B cell (primary cell): ENCODE data around the gene POLDIP3. TPM values are rescaled to one million over a fixed set of nuclear protein-coding genes. Genes with fewer than 3 reads are reported as not detected.

Experiments used
- ATAC-seq: fragments of 200-7000 bp; cut with Tn5 transposase; one replicate; pipeline ENCODE4 v1.10.0; 2021; ENCODE audit warnings: low read depth, mild to moderate bottlenecking, moderate number of reproducible peaks, moderate library complexity
- CTCF ChIA-PET: fragments of 350-600 bp; sonication (Branson Sonifier 250); formaldehyde crosslinking; loops from one replicate; lab custom pipeline; 2021; ENCODE audit warnings: antibody characterized with exemption, inconsistent platforms; lab: Charles Lee
- POLR2A ChIA-PET: fragments of 350-600 bp; sonication (Branson Sonifier 250); formaldehyde crosslinking; loops from one replicate; lab custom pipeline; 2021; ENCODE audit warnings: antibody characterized with exemption; lab: Charles Lee
- DNase-seq: peaks from one replicate; pipeline ENCODE4 v3.0.0; 2013
- H2AFZ ChIP-seq: 2 replicates; pipeline ENCODE4 v1.6.1; 2012; ENCODE audit warnings: mild to moderate bottlenecking, low read depth, low read length; ENCODE audit not compliant: insufficient read depth, poor library complexity, severe bottlenecking
- H3K27ac ChIP-seq, 2 donors: 1 replicate in 1 of 2; 2 replicates in 1 of 2; pipeline ENCODE4 v1.5.1; 2012 to 2013; ENCODE audit warnings: low read length in 2 of 2, mild to moderate bottlenecking in 2 of 2, moderate library complexity in 1 of 2
- H3K27me3 ChIP-seq, 4 experiments: fragments of 200-600 bp in 1 of 4; sonication (generic) in 1 of 4; replicated peaks in 1 of 4; 1 replicate in 2 of 4; 2 replicates in 2 of 4; pipeline versions ENCODE4 v1.6.1 to v1.7.0; 2013 to 2016; ENCODE audit warnings: low read length in 3 of 4, mild to moderate bottlenecking in 2 of 4, mixed read lengths in 1 of 4, moderate library complexity in 1 of 4; ENCODE audit not compliant: insufficient read depth in 4 of 4, control insufficient read depth in 3 of 4; ENCODE audit errors: control extremely low read depth in 1 of 4
- H3K36me3 ChIP-seq, 2 experiments: replicated peaks in 1 of 2; 1 replicate in 1 of 2; 2 replicates in 1 of 2; pipeline versions ENCODE4 v1.6.1 to v1.7.1; 2013; ENCODE audit warnings: low read length in 1 of 2; ENCODE audit not compliant: insufficient read depth in 2 of 2, control insufficient read depth in 1 of 2; ENCODE audit errors: control extremely low read depth in 1 of 2, extremely low read depth in 1 of 2
- H3K4me1 ChIP-seq, 2 donors: fragments of 200-600 bp in 1 of 2; sonication (generic) in 1 of 2; 1 replicate in 1 of 2; 2 replicates in 1 of 2; pipeline versions ENCODE4 v1.5.1 to v1.6.1; 2013 to 2017; ENCODE audit warnings: low read length in 2 of 2; ENCODE audit not compliant: control insufficient read depth in 2 of 2, insufficient read depth in 2 of 2
- H3K4me2 ChIP-seq: replicated peaks from 2 replicates; pipeline ENCODE3; 2012; ENCODE audit warnings: mild to moderate bottlenecking, low read depth, low read length; ENCODE audit not compliant: poor library complexity, severe bottlenecking
- H3K4me3 ChIP-seq, 5 experiments: fragments of 200-600 bp in 1 of 5; sonication (generic) in 1 of 5; 1 replicate in 3 of 5; 2 replicates in 2 of 5; pipeline versions ENCODE4 v1.5.1 to v1.7.0; 2011 to 2016; ENCODE audit warnings: low read length in 4 of 5, mild to moderate bottlenecking in 4 of 5, low read depth in 2 of 5, control low read depth in 1 of 5, moderate library complexity in 1 of 5; ENCODE audit not compliant: insufficient read depth in 1 of 5; ENCODE audit errors: control extremely low read depth in 1 of 5, extremely low read depth in 1 of 5
- H3K79me2 ChIP-seq: fragments of 200-600 bp; sonication (generic); one replicate; pipeline ENCODE4 v1.6.0; 2016; ENCODE audit warnings: low read length; ENCODE audit not compliant: control insufficient read depth, insufficient read depth
- H3K9ac ChIP-seq: fragments of 200-600 bp; sonication (generic); 2 replicates; pipeline ENCODE4 v1.6.1; 2017; ENCODE audit warnings: mild to moderate bottlenecking, low read length, moderate library complexity
- H3K9me3 ChIP-seq, 3 donors: one replicate each; pipeline versions ENCODE4 v1.6.1 to v1.7.1; 2013; ENCODE audit warnings: low read length in 2 of 3; ENCODE audit not compliant: control insufficient read depth in 2 of 3, insufficient read depth in 1 of 3; ENCODE audit errors: control extremely low read depth in 1 of 3
- H4K20me1 ChIP-seq: 2 replicates; pipeline ENCODE4 v1.6.0; 2012; ENCODE audit warnings: mild to moderate bottlenecking, low read length; ENCODE audit not compliant: insufficient read depth, control insufficient read depth, poor library complexity, severe bottlenecking
- H3K27ac Mint-ChIP-seq: one replicate; pipeline ENCODE4 v1.8.0; 2021; ENCODE audit warnings: mixed read lengths
- H3K27me3 Mint-ChIP-seq: one replicate; pipeline ENCODE4 v1.8.0; 2021; ENCODE audit warnings: mixed read lengths
- H3K4me1 Mint-ChIP-seq: one replicate; pipeline ENCODE4 v1.8.0; 2021; ENCODE audit warnings: mixed read lengths
- H3K4me3 Mint-ChIP-seq: one replicate; pipeline ENCODE4 v1.8.0; 2021; ENCODE audit warnings: mixed read lengths
- H3K9me3 Mint-ChIP-seq: one replicate; pipeline ENCODE4 v1.8.0; 2022; ENCODE audit warnings: mixed read lengths; ENCODE audit not compliant: insufficient read depth
- EZH2 ChIP-seq: IDR thresholded peaks from 2 replicates; pipeline ENCODE4 v1.6.1; 2012; ENCODE audit warnings: borderline replicate concordance, low read depth, mild to moderate bottlenecking, moderate library complexity, low read length; ENCODE audit not compliant: insufficient read depth, poor library complexity, severe bottlenecking
- WGBS: methylation state at CpG from one replicate; pipeline ENCODE4 v1.1.5; 2013; ENCODE audit warnings: missing lambda C conversion rate; ENCODE audit not compliant: insufficient coverage; 5-methylcytosine and 5-hydroxymethylcytosine counted together
- intact Hi-C: fragments of 100-400 bp; cut with micrococcal nuclease; formaldehyde crosslinking; loops from one replicate; pipeline ENCODE4 v1.10.0; 2022
- polyA plus RNA-seq: library from polyadenylated mRNA; depleted of rRNA; stranded (reverse); fragments of >200 nt; gene quantifications from 2 replicates; pipeline ENCODE4 v1.2.3, GENCODE V29; 2012
- total RNA-seq, 2 donors: library from RNA; stranded (reverse); fragments of 120-200 nt in 1 of 2; gene quantifications; 1 replicate in 1 of 2; 2 replicates in 1 of 2; pipeline versions ENCODE4 v1.2.3 to v1.2.4, GENCODE V29; 2013 to 2022
- TF ChIP-seq, protein P1 (sequence below): fragments of 200-600 bp; IDR thresholded peaks from one replicate; pipeline ENCODE4 v1.8.0; 2022; ENCODE audit warnings: antibody characterized with exemption, mild to moderate bottlenecking

Gene POLDIP3
- total and polyA plus RNA-seq, 2 donors (not counting 1 experiment from before 2014, with no cell fraction given): 44.9 to 86.5 TPM

DNA sequence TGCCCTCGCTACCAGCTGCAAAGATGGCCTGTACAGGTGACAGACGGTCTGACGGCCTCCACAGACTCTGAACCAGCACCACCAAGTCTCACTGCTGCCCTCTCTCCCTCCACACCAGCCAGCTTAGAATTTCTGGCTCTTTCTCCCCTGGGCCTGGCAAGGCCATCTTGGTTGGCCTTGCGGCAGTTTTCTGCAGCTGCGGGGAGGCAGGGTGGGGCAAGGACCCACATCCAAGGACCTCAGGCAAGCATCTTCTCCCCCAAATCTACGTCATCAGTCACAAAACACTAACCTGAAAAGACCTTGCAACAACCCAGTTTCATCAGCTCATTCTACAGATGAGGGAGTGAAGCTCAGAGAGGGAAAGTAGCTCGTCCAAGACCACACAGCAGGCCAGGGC, 11.7 kb upstream of the POLDIP3 start:
- Mint-ChIP-seq H3K27ac (no peak overlapping the region), H3K9me3 (no peaks in the 10 kb centered on the region), H3K4me1 (peaks cover 28% of the 10 kb centered on the region), H3K4me3 (no peak overlapping the region), H3K27me3 (no peaks in the 10 kb centered on the region)
- 100% methylated on average over 3 of the region's 7 CpGs for WGBS
- CTCF ChIA-PET: interaction anchor here (0.6 to 1.7 kb wide), 3 partner anchors 17 to 727 kb away, joined by 3 to 7 read pairs (median 4); no protein-coding TSS in a partner anchor
- H3K27me3 ChIP-seq: no peaks in the 10 kb centered on the region
- H2AFZ ChIP-seq: no peak overlapping the region
- no peak for TF ChIP-seq EZH2
- TF ChIP-seq, protein P1, sequence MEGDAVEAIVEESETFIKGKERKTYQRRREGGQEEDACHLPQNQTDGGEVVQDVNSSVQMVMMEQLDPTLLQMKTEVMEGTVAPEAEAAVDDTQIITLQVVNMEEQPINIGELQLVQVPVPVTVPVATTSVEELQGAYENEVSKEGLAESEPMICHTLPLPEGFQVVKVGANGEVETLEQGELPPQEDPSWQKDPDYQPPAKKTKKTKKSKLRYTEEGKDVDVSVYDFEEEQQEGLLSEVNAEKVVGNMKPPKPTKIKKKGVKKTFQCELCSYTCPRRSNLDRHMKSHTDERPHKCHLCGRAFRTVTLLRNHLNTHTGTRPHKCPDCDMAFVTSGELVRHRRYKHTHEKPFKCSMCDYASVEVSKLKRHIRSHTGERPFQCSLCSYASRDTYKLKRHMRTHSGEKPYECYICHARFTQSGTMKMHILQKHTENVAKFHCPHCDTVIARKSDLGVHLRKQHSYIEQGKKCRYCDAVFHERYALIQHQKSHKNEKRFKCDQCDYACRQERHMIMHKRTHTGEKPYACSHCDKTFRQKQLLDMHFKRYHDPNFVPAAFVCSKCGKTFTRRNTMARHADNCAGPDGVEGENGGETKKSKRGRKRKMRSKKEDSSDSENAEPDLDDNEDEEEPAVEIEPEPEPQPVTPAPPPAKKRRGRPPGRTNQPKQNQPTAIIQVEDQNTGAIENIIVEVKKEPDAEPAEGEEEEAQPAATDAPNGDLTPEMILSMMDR: no peak
- H3K9ac ChIP-seq: no peak overlapping the region
- H4K20me1 ChIP-seq: peaks cover 36% of the 10 kb centered on the region
- DNase-seq (no peak), ATAC-seq (no peak)
- intact Hi-C loops: no loop called here
- H3K36me3 ChIP-seq: peaks cover 0 to 66% of the 10 kb centered on the region in 2 experiments
- peaks cover 8% of the 10 kb centered on the region for H3K79me2 ChIP-seq
- no peaks in the 10 kb centered on the region for H3K9me3 ChIP-seq
- no peak overlapping the region for H3K4me2 ChIP-seq
- POLR2A ChIA-PET: no interaction called here
- peaks cover 18 to 34% of the 10 kb centered on the region in 2 donors for H3K4me1 ChIP-seq
- no peak overlapping the region for H3K4me3 ChIP-seq
- H3K27ac ChIP-seq: no peak overlapping the region

- no peak for TF ChIP-seq EZH2
- TF ChIP-seq, protein P1: no peak
- ATAC-seq: no peak
- H3K27me3 Mint-ChIP-seq: no peaks in the 10 kb centered on the region
- peaks cover 26% of the 10 kb centered on the region for H4K20me1 ChIP-seq
- H2AFZ ChIP-seq: no peak overlapping the region
- H3K36me3 ChIP-seq: peaks cover 0 to 59% of the 10 kb centered on the region in 2 experiments
- H3K4me1 ChIP-seq: peaks cover 18 to 37% of the 10 kb centered on the region in 2 donors
- no peaks in the 10 kb centered on the region for H3K27me3 ChIP-seq
- no peak overlapping the region for H3K4me2 ChIP-seq
- DNase-seq: no peak
- ChIA-PET POLR2A (no interaction called here), CTCF (interaction anchor here (0.8 to 1.0 kb wide), 2 partner anchors 19 to 36 kb away, joined by 3 read pairs; no protein-coding TSS in a partner anchor)
- H3K27ac Mint-ChIP-seq: no peak overlapping the region
- no peak overlapping the region for H3K9ac ChIP-seq
- H3K4me3 Mint-ChIP-seq: no peak overlapping the region
- H3K27ac ChIP-seq: no peak overlapping the region
- no peaks in the 10 kb centered on the region for H3K9me3 Mint-ChIP-seq
- H3K9me3 ChIP-seq: no peaks in the 10 kb centered on the region
- H3K4me3 ChIP-seq: no peak overlapping the region
- 88% methylated on average over 14 of the region's 15 CpGs for WGBS
- intact Hi-C loops: no loop called here
- peaks cover 30% of the 10 kb centered on the region for H3K4me1 Mint-ChIP-seq
- H3K79me2 ChIP-seq: peaks cover 5% of the 10 kb centered on the region
These were observed 10.7 kb upstream of the POLDIP3 start for GRCh38 chr22:42625416-42625815.
